ENCODE results near the gene CTNND2.

CTNND2 gene

DNA sequence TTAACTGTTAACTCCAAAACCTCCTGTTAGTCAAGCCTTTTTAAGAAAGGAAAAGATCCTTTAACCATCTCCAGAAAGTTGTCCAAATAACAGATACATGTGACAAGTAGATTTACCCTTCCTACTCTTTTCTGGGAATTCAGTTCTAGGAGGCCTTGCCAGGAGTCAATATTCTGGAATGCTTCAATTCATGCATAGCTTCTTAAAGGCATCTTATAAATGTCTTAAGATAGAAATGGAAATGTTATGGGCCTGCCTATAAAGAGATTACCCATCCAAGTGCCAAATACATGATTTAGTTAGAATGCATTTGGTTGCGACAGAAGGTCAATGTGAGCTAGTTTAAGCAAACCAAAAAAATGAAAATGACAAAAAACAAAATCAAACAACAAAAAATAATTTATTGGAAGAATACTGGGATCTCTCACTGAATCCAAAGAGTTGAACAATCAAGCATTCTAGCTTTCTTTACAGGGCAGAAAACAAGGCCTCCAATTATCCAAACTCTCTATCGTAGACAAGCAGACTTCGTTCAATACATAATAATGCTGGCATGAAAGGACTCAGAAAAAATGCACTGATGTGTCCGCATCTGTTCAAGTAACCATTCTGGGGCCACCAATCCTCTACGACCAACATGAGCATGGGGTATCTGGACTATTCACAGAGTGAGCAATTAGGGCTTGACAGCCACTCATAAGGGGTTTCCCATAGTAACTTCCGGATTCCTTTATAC, 188.6 kb downstream of the CTNND2 start:
- no peaks in the 10 kb centered on the region for H3K27me3 ChIP-seq (ENCODE audit: control insufficient read depth, low read length)
- no peaks in the 10 kb centered on the region for H3K36me3 ChIP-seq (ENCODE audit: control insufficient read depth, low read length)
- H4K20me1 ChIP-seq (ENCODE audit: control insufficient read depth, insufficient read depth, low read depth, low read length) = no peaks in the 10 kb centered on the region
- no peaks in the 10 kb centered on the region for H3K9me3 ChIP-seq (ENCODE audit: control insufficient read depth, insufficient read depth, low read length)
- H3F3A ChIP-seq (ENCODE audit: control insufficient read depth, insufficient read depth) = 0 out of 2 replicates have a peak, but pooled peaks cover 4% of the 10 kb centered on the region
- no peak overlapping the region for H3K27ac ChIP-seq (ENCODE audit: low read depth, low read length)
- H3K4me3 ChIP-seq (ENCODE audit: low read length) = no peak overlapping the region
- H3K4me1 ChIP-seq (ENCODE audit: control insufficient read depth, low read length) = peaks cover 15% of the 10 kb centered on the region
- no peaks in the 10 kb centered on the region for H3K79me2 ChIP-seq (ENCODE audit: control insufficient read depth, low read length)
- H3K4me2 ChIP-seq (ENCODE audit: low read length) = no peak overlapping the region
- TF ChIP-seq EZH2phosphoT487 (IDR thresholded peaks at IDR 0.05; ENCODE audit: borderline replicate concordance, low read length) (no peak), CTCF (IDR thresholded peaks at IDR 0.05; ENCODE audit: low read depth, low read length, poor library complexity, severe bottlenecking) (no peak)
- no peaks in the 10 kb centered on the region for H3K9me2 ChIP-seq (replicated peaks; ENCODE audit: control insufficient read depth, low read length)

DNA sequence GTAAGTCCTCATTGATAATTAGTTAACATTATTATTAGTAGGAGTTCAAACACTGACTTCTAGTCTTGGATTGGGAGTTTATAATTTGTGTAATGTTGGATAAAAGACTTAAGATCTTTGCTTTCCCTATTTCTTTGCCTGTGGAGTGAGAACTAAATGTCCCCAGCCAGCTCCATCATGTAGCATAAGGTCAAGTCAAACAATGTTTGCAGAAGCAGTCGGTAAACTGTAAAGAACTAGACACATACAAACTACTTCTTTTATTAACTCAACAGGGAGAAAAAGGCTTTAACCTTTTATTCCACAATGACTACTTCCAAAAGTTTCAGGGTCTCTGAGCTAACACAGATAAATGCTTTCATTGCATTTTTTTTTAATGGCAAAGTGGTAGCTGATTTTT, 192.3 kb downstream of the CTNND2 start:
- Histone ChIP-seq H4K20me1 (ENCODE audit: control insufficient read depth, insufficient read depth, low read depth, low read length) (no peaks in the 10 kb centered on the region), H3K27me3 (ENCODE audit: control insufficient read depth, low read length) (no peaks in the 10 kb centered on the region), H3K9me2 (replicated peaks; ENCODE audit: control insufficient read depth, low read length) (no peaks in the 10 kb centered on the region), H3K79me2 (ENCODE audit: control insufficient read depth, low read length) (no peaks in the 10 kb centered on the region), H3K9me3 (ENCODE audit: control insufficient read depth, insufficient read depth, low read length) (no peaks in the 10 kb centered on the region), H3K36me3 (ENCODE audit: control insufficient read depth, low read length) (no peaks in the 10 kb centered on the region), H3K4me3 (ENCODE audit: low read length) (no peak overlapping the region), H3F3A (ENCODE audit: control insufficient read depth, insufficient read depth) (no peaks in the 10 kb centered on the region), H3K4me1 (ENCODE audit: control insufficient read depth, low read length) (no peaks in the 10 kb centered on the region), H3K27ac (ENCODE audit: low read depth, low read length) (no peak overlapping the region), H3K4me2 (ENCODE audit: low read length) (no peak overlapping the region)
- TF ChIP-seq CTCF (IDR thresholded peaks at IDR 0.05; ENCODE audit: low read depth, low read length, poor library complexity, severe bottlenecking) (no peak), EZH2phosphoT487 (IDR thresholded peaks at IDR 0.05; ENCODE audit: borderline replicate concordance, low read length) (no peak)

- TF ChIP-seq CTCF (IDR thresholded peaks at IDR 0.05; ENCODE audit: low read depth, low read length, poor library complexity, severe bottlenecking) (no peak), EZH2phosphoT487 (IDR thresholded peaks at IDR 0.05; ENCODE audit: borderline replicate concordance, low read length) (no peak)
- Histone ChIP-seq H3K27me3 (ENCODE audit: control insufficient read depth, low read length) (no peaks in the 10 kb centered on the region), H3K79me2 (ENCODE audit: control insufficient read depth, low read length) (no peaks in the 10 kb centered on the region), H3K4me1 (ENCODE audit: control insufficient read depth, low read length) (no peaks in the 10 kb centered on the region), H3K9me3 (ENCODE audit: control insufficient read depth, insufficient read depth, low read length) (no peaks in the 10 kb centered on the region), H4K20me1 (ENCODE audit: control insufficient read depth, insufficient read depth, low read depth, low read length) (no peaks in the 10 kb centered on the region), H3K27ac (ENCODE audit: low read depth, low read length) (no peak overlapping the region), H3F3A (ENCODE audit: control insufficient read depth, insufficient read depth) (no peaks in the 10 kb centered on the region), H3K4me2 (ENCODE audit: low read length) (no peak overlapping the region), H3K36me3 (ENCODE audit: control insufficient read depth, low read length) (no peaks in the 10 kb centered on the region), H3K4me3 (ENCODE audit: low read length) (no peak overlapping the region), H3K9me2 (replicated peaks; ENCODE audit: control insufficient read depth, low read length) (no peaks in the 10 kb centered on the region; the same call in 1 of the 2 replicates)
These were observed 195.2 kb downstream of the CTNND2 start for GRCh38 chr5:11709021-11709420.

Data from DOHH2 (cell line).